Stimulated activated CD8-positive, alpha-beta memory T cell treated with anti-CD3 and anti-CD28 coated beads, Interleukin-4, amount 100 ng/mL, for 1 hour (primary cell): ENCODE measurements around the gene GOLGA6C.
"Not testable (repeated sequence)": the region's sequence is repeated elsewhere in the genome, so short reads cannot be mapped to it uniquely, and the experiment has no call there.

ENCODE experiments used
- DNase-seq, 2 donors: peaks; one replicate each; pipeline ENCODE4 v3.0.0-alpha.2; 2020; ENCODE audit warnings: low read depth in 2 of 2, low spot score in 1 of 2

The GOLGA6C gene

GRCh38 chr15:75314552-75315290 is 56.6 kb downstream of the GOLGA6C start:
- DNase-seq, result no peak

GRCh38 chr15:75319231-75319897 is 61.2 kb downstream of the GOLGA6C start:
- not testable (repeated sequence) for DNase-seq
